NCI-H345 (cell line): Measurements from ENCODE around the gene SSBP4.

Source experiments
- DNase-seq: peaks from one replicate; lab custom pipeline; 2025; lab: John Stamatoyannopoulos, UW

SSBP4 gene

GRCh38 chr19:18433015-18433691 lies 14.0 kb downstream of the SSBP4 start:
- DNase-seq = no peak

GRCh38 chr19:18433735-18434398 lies 14.7 kb downstream of the SSBP4 start:
- no peak for DNase-seq

- no peak for DNase-seq
These were observed 15.4 kb downstream of the SSBP4 start for GRCh38 chr19:18434411-18435175.

DNA sequence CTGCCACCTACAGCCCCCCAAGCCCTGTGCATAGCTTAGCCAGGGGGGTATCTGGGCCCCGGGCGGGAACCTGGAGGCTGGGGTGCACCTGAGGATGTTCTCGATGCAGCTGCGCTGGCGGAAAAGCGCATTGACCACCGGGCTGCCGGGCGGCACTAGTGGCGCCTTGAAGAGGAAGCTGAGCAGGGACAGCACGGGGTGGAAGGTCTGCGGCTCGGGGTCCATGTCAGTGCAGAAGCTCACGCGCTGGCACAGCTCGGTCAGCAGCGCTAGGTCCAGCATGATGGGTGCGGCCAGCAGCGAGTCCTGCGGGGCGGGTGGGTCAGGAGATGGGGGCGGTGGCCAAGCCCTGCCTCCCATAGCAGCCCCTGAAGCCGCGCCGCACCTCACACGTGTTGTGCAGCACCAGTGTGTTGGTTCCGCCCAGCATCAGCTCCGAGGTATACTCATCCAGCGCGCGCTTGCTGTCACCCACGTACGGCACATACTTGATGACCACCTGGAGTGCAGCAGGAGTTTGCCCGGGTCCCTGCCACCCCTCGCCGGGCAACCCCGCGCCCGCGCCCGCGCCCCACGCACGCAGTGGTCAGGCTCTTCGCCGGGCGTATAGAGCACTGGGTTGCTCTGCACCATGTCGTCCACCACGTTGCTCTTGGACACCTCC lies 16.1 kb downstream of the SSBP4 start:
- DNase-seq = no peak

DNA sequence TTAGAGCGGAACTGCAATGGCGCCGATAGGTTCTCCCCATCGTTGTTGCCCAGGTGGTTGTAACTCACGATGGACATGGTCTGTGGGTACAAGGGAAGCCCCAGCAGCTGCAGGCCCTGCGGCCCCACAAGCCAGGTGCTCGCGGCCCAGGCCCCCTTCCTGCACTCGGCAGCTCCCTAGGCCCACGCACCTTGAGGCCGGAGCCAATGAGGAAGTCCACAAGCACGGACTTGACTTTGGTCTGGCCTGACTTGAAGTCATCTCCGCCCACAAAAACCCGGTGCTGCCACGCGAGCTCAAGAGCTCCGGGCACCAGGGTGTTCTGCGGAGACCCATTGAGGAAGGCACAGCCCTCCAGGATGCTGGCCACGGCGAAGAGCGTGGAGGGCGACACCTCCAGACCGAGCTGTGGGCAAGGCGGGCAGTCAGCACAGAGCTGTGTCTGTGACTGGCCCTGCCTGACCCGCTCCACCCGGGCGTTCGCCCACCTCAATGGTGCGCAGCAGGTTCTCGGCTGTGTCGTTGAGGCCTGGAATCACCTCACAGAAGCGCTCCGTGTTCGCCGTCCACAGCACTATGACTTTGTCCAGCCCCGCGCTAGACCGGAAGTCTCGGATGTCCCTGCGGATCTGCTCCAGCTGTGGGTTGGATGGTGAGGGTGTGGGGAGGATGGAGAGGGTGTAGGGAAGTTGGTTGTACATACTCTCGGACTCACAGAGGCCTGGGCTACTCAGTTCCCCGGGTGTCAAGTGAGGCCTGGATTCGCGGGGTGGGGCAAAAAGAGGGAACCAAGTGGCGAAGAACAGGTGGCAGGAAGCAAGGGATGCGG lies 16.9 kb downstream of the SSBP4 start:
- no peak for DNase-seq

DNA sequence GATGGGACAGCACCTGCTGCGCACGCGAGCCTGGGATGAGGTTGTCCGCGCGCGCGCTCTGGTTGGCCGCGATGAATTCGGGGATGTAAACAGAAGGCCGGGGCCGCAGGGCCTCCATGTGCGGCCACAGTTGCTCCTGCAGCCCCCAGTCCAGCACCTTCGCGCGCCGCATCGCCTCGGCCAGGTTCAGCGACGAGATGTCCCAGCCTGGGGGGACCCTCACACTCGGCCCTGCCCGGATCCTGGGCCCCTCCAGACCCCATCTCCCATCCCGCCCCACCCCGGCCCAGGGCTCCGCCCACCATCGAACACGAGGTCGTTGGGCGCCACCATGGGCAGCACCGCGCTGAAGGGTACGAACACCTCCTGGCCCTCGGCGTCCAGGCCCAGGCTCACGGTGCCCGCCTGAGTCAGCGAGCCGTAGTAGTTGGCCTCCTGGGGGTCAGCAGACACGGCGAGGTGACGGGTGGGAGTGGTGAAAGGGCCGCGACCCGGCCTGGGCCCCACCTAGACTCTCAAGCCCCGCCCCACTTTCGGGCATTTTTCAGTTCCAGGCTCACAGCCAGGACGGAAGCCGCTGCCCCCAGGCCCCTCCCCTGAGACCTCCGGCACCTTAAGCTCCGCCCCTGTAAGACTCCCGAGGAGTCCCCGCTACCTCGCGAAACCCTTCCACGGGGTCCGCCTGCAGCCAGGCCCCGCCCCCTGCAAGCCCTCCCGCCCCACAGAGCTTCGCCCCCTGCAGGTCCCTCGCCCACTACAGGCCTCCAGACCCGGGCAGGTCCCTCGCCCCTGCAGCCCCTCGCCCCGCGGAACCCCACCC lies 17.7 kb downstream of the SSBP4 start:
- DNase-seq = peak; percentile 79

DNA sequence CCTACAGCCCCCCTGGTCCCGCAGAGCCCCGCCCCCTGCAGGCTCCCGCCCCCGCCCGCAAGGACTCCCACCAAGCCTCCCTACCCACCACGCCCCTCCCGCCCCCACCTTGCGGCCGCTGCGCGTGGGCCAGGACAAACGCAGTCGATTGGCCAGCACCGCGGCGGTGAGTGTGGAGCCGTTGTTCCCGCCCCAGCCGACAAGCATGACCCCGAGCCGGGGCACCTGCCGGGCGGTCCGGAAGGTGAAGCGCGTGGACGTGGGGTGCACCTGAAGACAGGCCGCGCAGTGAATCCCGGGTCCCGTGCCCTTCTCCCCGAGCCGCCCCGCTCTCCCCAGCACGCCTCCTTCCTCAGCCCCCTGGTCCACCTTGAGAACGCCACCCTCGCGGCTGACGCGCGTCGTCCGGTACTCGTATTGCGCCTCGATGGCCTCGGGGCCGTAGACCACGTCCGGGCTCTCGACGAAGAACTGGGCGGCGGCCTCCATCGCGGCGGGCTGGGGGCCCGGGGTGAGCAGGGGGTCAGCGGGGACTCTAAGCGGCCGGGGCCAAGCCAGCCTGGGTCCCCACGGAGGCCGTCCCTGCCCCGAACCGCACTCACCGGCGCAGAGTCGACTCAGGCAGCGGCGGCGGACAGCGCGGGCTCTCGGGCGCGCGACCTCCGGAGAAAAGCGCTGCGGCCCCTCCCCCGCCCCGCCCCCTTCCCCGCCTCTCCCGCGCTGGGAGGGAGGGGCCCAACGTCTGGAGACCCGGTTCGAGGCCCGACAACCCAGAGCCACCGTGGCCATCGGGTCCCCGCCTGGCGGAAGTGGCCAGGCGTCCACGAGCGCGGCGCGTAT lies 18.5 kb downstream of the SSBP4 start, which contains the start of gene ISYNA1:
Gene ISYNA1, minus strand, starts transcription at position 643 of the 840 bp plus-strand sequence. Its CDS starts 154 bp downstream, at position 489.
- peak; percentile 58 for DNase-seq

GRCh38 chr19:18438331-18439024 lies 19.3 kb downstream of the SSBP4 start:
- DNase-seq = no peak

DNA sequence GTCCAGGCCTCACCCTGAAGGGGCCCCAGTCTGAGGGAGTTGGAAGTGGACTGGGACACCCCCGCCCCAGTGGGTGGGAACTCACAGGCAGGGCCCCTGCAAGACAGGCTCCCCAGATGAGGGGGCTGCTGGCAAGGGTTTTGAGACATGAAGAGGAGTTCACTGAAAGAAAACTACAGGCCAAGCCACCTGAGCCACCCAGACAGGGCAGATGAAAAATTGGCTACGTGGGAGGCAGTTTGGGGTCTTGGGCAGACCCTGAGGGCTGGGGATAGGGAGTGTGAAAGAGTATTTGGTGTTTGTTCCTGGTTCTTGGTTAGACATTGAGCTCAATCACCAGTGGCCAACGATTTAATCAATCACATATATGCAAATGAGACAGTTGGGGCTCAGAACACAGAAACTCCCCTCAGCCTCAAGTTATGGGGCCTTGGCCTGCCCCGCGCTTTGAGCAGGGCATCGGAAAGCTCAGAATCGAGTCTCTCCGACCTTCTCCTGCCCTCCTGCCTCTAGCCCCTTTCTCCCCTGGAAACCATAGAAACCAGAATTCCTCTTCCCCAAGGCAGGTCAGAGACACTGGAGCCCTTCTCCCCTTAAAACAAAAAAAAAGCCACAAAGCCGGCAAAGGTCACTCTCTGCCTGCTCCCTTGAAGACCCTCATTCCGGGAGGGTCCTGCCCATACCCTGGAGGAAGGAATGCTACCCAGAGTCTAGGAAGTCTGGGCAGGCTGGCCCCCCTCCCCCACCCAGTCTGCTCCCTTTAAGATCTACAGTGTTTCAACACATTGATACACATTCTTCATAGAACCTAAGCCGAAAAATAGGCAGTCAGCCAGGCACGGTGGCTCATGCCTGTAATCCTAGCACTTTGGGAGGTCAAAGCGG lies 20.1 kb downstream of the SSBP4 start:
- DNase-seq = no peak

DNA sequence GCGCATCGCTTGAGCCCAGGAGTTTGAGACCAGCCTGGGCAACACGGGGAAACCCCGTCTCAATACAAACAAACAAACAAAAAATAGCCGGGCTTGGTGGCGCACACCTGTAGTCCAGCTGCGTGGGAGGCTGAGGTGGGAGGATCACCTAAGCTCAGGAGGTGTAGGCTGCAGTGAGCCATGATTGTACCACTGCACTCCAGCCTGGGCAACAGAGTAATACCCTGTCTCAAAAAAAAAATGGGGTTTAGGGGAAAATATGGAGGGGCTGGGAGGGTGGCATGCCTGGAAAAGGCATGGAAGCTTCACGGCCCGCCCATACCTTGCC lies 20.7 kb downstream of the SSBP4 start:
- no peak for DNase-seq

GRCh38 chr19:18440415-18440877 lies 21.2 kb downstream of the SSBP4 start:
- DNase-seq = peak; percentile 29

DNA sequence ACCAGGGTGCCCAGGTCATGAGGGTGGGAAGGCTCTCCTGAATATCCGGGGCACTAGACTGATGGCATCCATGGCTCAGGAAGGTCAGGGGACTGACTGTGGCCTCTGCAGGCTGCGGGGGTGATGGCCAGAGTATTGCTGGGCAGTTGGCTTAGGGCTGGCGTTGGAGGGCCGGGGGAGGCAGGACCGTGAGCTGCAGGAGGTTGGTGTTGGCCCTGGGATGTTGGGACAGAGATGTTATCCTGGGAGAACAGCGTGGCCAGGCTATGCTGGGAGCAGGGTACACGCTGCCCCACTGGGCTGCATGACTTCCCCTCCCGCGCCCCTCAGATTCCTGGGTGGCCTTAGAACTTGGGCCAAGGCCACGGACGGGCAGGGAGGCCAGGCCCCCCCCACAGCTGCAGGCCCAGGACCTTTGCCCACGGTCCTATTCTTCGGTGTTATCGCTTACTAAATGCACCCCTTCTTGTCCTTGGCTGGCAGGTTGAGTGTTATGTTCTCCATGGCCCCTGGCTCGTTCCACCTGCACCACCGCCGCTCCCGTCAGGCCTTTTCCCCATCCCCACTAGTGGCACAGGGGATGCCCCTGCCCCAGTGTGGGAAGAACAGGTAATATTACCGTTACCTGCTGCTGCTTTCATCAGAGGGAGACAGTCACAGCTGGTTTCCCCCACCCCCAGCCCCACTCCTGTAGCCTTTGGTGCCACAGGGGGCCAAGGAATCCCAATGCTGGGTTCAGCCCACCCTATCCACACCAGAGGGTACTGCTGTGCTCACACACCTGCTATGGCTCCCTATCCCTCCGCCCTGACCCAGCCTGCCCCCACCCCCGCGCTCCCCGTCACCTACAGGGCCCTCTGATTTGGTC lies 22.0 kb downstream of the SSBP4 start:
- no peak for DNase-seq

DNA sequence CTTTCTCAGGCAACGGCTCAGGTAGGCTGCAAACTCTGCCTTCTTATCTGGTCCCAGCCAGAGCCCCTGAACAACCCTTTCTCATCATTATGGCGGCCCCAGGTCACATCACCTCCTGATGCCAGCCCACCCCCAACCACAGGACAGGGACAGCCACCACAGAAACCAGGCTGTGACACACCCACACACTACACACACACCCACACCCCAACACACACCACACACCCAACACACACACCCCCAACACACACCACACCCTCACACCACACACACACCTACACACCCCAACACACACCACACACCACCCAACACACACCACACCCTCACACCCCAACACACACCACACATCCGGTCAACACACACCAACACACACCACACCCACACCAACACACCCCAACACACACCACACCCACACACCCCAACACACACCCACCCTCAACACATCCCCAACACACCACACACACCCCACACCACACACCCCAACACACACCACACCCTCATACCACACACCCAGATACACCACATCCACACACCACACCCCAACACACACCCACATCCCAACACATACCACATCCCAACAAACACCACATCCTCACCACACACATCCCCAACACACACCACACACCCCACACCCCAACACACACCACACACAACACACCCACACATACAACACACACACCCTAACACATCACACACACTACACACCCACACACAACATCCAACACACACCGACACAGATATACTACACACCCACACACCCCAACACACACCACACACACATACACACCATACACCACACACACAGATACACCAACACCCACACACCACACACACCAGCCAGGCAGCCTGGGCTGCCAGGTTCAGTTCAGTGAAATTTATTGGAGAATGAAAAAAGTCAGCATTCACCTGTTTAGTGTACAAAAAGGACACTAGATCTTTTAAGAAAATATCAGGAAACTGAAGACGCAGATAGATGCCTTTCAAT lies 22.9 kb downstream of the SSBP4 start:
- DNase-seq = no peak

DNA sequence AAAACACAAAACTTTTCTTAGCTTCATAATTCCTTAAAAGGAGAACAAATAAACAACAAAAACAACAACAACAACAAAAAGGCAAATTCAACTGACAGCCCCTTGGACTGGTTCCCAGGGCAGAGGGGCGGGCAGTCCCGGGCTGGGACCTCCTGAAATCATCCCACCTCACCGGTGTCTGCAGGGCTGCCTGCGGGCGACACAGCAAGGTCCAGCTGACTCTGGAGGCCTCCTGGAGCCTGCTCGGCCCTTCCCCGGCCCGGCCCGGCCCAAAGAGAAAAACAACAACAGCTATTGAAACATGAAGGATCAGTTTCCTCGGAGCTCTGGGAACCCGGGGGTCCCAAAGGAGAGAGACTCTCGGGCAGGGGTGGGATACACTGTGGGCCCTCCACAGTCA lies 23.7 kb downstream of the SSBP4 start:
- no peak for DNase-seq

- no peak for DNase-seq
These were observed 24.2 kb downstream of the SSBP4 start for GRCh38 chr19:18443406-18443805.

DNA sequence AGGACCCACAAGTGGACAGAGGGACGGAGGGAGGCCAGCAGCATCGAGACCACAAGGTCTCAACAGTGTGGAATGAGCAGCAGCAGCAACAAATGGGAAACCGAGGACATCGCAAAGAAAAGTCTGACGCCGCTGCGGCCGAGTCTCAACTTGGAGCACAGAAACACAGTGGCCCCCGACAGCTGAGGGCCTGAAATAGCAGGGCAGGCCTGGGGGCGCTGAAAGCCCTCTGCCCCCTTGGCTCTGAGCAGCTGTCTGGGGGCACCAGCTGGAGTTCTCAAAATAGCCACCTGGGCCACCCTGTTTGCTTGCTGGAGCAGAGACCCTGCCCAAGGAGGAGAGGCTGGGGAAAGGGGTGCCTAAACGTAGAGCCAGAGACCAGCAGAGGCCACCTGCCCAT lies 24.6 kb downstream of the SSBP4 start:
- no peak for DNase-seq
